IMR-90 (cell line): Measurements from ENCODE around the gene FAM83C.

ENCODE experiments used
- MAFK ChIP-seq: IDR thresholded peaks from 2 replicates; pipeline ENCODE4 v1.6.1; 2012; ENCODE audit warnings: low read depth, low read length, improper control_type of control experiment
- MAZ ChIP-seq: IDR thresholded peaks from 2 replicates; pipeline ENCODE4 v1.6.1; 2012; ENCODE audit warnings: low read depth, mild to moderate bottlenecking, low read length, improper control_type of control experiment, moderate library complexity, borderline replicate concordance
- MXI1 ChIP-seq: IDR thresholded peaks from 2 replicates; pipeline ENCODE4 v1.6.1; 2012; ENCODE audit warnings: low read depth, mild to moderate bottlenecking, low read length, moderate library complexity, borderline replicate concordance
- NFE2L2 ChIP-seq: fragments of 150-350 bp; IDR thresholded peaks from 2 replicates; pipeline ENCODE4 v1.6.1; 2016; ENCODE audit warnings: low read depth, mild to moderate bottlenecking, low read length
- POLR2A ChIP-seq: IDR thresholded peaks from 2 replicates; pipeline ENCODE4 v1.6.1; 2012; ENCODE audit warnings: mild to moderate bottlenecking, low read depth, low read length
- TF ChIP-seq, protein P1 (sequence below): conservative IDR thresholded peaks from 2 replicates; pipeline ENCODE4 v1.5.1; 2012; ENCODE audit warnings: mild to moderate bottlenecking, low read depth, low read length, improper control_type of control experiment
- TF ChIP-seq, protein P2 (sequence below): fragments of 150-350 bp; IDR thresholded peaks from 2 replicates; pipeline ENCODE4 v1.6.1; 2017; ENCODE audit warnings: mild to moderate bottlenecking, antibody characterized with exemption, low read length, low read depth

DNA sequence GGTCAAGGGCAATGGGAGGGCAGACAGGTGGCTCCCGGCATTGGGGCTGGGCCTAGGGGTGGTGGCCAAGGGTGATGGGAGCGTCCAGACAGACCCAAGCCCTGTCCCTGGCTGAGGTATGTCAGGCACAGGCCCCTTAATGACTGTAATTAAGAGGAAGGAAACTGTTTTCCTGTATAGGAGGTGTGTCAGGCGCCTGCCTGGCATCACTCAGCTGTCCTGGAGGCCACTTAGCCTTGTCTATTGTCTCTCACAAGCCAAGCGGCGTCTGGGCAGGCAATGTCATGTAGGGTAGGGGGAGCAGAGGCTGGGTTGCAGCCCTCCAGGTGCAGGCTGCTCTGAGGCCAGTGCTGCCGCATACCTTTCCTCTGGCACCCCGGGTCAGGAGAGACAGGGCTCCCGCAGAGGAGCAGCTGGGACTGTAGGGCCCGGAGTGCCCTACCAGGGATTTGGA, 3.9 kb upstream of the FAM83C start:
- no peak for TF ChIP-seq MXI1
- TF ChIP-seq, protein P1, sequence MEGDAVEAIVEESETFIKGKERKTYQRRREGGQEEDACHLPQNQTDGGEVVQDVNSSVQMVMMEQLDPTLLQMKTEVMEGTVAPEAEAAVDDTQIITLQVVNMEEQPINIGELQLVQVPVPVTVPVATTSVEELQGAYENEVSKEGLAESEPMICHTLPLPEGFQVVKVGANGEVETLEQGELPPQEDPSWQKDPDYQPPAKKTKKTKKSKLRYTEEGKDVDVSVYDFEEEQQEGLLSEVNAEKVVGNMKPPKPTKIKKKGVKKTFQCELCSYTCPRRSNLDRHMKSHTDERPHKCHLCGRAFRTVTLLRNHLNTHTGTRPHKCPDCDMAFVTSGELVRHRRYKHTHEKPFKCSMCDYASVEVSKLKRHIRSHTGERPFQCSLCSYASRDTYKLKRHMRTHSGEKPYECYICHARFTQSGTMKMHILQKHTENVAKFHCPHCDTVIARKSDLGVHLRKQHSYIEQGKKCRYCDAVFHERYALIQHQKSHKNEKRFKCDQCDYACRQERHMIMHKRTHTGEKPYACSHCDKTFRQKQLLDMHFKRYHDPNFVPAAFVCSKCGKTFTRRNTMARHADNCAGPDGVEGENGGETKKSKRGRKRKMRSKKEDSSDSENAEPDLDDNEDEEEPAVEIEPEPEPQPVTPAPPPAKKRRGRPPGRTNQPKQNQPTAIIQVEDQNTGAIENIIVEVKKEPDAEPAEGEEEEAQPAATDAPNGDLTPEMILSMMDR = no peak
- no peak for TF ChIP-seq NFE2L2
- no peak for TF ChIP-seq MAZ
- TF ChIP-seq, protein P2, sequence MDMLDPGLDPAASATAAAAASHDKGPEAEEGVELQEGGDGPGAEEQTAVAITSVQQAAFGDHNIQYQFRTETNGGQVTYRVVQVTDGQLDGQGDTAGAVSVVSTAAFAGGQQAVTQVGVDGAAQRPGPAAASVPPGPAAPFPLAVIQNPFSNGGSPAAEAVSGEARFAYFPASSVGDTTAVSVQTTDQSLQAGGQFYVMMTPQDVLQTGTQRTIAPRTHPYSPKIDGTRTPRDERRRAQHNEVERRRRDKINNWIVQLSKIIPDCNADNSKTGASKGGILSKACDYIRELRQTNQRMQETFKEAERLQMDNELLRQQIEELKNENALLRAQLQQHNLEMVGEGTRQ = no peak
- no peak for TF ChIP-seq POLR2A
- TF ChIP-seq MAFK = no peak
